ENCODE results near the gene NCEH1.

DNA sequence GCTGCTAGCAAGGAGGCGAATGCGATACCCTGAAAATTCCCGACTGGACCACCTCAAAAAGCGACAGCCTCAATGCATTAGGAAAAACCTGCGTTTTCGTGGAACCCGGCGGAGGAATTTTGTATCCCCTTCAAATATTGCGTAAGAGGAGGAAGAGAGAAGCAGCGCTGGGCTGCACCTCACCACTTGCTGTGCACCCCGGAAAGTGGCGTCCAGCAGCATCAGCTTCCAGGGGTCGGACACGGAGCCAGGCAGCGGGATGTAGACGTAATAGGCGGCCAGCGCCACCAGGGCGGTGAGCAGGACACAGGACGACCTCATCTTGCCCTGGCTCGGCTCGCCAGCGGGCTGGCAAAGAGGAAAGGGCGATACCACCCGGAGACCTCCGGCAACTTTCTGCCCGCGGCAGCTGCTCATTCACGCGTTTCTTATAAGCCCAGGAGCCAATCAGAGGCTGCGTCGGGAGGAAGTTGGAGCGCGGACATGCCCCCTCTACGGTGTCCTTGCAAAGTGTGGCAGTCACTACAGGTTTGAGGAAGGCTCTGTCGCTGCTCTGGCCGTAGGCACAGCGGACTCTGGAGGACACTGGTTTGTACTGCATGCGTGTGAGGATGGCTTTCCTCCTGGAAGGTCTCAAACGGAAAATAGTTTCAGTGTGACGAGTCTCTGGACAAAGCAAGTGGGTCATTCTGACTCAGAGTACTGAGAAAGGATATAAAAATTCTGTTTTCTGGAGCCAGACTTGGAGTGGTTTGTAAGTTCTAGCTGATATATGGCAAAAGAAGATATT, at the start of gene NCEH1:
- TF ChIP-seq, protein P1, sequence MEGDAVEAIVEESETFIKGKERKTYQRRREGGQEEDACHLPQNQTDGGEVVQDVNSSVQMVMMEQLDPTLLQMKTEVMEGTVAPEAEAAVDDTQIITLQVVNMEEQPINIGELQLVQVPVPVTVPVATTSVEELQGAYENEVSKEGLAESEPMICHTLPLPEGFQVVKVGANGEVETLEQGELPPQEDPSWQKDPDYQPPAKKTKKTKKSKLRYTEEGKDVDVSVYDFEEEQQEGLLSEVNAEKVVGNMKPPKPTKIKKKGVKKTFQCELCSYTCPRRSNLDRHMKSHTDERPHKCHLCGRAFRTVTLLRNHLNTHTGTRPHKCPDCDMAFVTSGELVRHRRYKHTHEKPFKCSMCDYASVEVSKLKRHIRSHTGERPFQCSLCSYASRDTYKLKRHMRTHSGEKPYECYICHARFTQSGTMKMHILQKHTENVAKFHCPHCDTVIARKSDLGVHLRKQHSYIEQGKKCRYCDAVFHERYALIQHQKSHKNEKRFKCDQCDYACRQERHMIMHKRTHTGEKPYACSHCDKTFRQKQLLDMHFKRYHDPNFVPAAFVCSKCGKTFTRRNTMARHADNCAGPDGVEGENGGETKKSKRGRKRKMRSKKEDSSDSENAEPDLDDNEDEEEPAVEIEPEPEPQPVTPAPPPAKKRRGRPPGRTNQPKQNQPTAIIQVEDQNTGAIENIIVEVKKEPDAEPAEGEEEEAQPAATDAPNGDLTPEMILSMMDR (IDR thresholded peaks at IDR 0.05) = peak; percentile 92
- no peak for TF ChIP-seq ZFX (IDR thresholded peaks at IDR 0.05; ENCODE audit: borderline replicate concordance)
